K562 (cell line): ENCODE data around the gene ZC3H12C. TPM values are rescaled to one million over a fixed set of nuclear protein-coding genes. Genes with fewer than 3 reads are reported as not detected.

ENCODE experiments used
- DNMT1 ChIP-seq: fragments of 450-650 bp; IDR thresholded peaks from 2 replicates; pipeline ENCODE4 v1.6.1; 2016; ENCODE audit warnings: antibody characterized with exemption, mild to moderate bottlenecking
- JUND ChIP-seq, 2 experiments: IDR thresholded peaks; 2 replicates in 1 of 2; 3 replicates in 1 of 2; pipeline ENCODE4 v1.6.1; 2011; ENCODE audit warnings: borderline replicate concordance in 2 of 2, low read depth in 2 of 2, low read length in 2 of 2, improper control_type of control experiment in 1 of 2, missing biosample characterization in 1 of 2, missing genetic modification characterization in 1 of 2, missing genetic modification reagents in 1 of 2
- PHB ChIP-seq: fragments of 250-450 bp; sonication (Bioruptor Pico); IDR thresholded peaks from 2 replicates; pipeline ENCODE4 v1.5.0; 2021
- TARDBP ChIP-seq: fragments of 450-650 bp; IDR thresholded peaks from 2 replicates; pipeline ENCODE4 v1.6.1; 2016
- TBL1XR1 ChIP-seq, 2 experiments: IDR thresholded peaks; 2 replicates each; pipeline ENCODE4 v1.6.1; 2012; ENCODE audit warnings: improper control_type of control experiment in 2 of 2, low read length in 2 of 2, mild to moderate bottlenecking in 1 of 2
- TRIM24 ChIP-seq, 2 experiments: fragments of 450-650 bp; IDR thresholded peaks; 2 replicates each; pipeline ENCODE4 v1.6.1; 2016
- TRIM28 ChIP-seq: fragments of 450-650 bp; IDR thresholded peaks from 2 replicates; pipeline ENCODE4 v1.6.1; 2017
- ZNF311 ChIP-seq: fragments of 250-450 bp; sonication (Bioruptor Pico); IDR thresholded peaks from 2 replicates; pipeline ENCODE4 v1.4.0; 2020; ENCODE audit warnings: mild to moderate bottlenecking, moderate library complexity
- ZNF384 ChIP-seq: IDR thresholded peaks from 2 replicates; pipeline ENCODE4 v1.6.1; 2012; ENCODE audit warnings: low read depth, low read length, improper control_type of control experiment
- polyA plus RNA-seq, 8 experiments: library from polyadenylated mRNA; depleted of rRNA in 4 of 8; stranded (reverse) in 5 of 8; unstranded in 3 of 8; fragments of >200 nt; fragmentation: Nextera tagmentation in 2 of 8; fragmentation: Illumina TruSeq in 1 of 8; extraction: Ambion mirVana in 2 of 8; extraction: Trizol in 1 of 8; gene quantifications; 2 replicates each; pipeline versions ENCODE4 v1.2.1 to v1.2.3, GENCODE V29; 2011 to 2014; ENCODE audit warnings: inconsistent platforms in 1 of 8, missing spikeins in 1 of 8
- total RNA-seq, 7 experiments: library from RNA; depleted of rRNA in 6 of 7; stranded (reverse); fragments of >200 nt in 6 of 7; fragmentation: Illumina TruSeq in 2 of 7; extraction: Trizol in 2 of 7; gene quantifications; 2 replicates each; pipeline versions ENCODE4 v1.2.1 to v1.2.3, GENCODE V29; 2011 to 2021; ENCODE audit warnings: low replicate concordance in 1 of 7
- TF ChIP-seq, protein P1 (sequence below): fragments of 450-650 bp; IDR thresholded peaks from 2 replicates; pipeline ENCODE4 v1.6.1; 2016; ENCODE audit warnings: low read depth

ZC3H12C gene
- total and polyA plus RNA-seq, 9 of the 15 experiments (the other 6 are each of a cell fraction or from before 2014, with no cell fraction given): 0.56 to 5.9 (median 3.3) TPM

DNA sequence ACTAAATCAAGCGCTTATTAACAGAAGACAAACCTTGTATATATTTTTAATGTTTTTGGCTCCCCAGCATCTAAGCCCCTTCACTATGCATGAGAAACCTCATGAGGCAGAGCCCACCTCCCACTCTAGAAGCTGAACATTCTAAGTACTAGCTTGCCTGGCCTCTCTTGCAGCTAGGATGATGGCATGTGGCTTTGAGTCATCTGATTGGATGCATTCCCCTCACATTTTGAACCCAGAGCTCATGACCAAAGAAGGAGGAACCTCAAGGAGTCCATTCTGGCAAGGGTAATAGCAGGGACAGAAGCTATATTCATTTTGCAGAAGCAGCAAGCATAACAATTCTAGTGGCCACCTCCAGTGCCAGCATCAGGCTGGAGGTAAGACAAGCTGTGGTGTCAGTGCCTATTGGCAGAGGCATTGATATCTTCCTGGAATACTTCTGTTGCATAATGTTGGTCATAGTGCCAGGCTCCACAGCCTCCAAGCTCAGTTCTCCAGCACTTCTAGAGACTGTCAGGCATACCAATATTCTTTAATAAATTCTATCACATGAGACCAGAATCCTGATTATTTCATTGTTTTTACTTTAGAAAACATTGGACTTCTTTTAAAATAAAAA lies 14.2 kb upstream of the ZC3H12C start (continued):
- no peak for TF ChIP-seq TBL1XR1 (IDR thresholded peaks at IDR 0.05; ENCODE audit: low read length in 2 of 2)
- TF ChIP-seq, protein P1, sequence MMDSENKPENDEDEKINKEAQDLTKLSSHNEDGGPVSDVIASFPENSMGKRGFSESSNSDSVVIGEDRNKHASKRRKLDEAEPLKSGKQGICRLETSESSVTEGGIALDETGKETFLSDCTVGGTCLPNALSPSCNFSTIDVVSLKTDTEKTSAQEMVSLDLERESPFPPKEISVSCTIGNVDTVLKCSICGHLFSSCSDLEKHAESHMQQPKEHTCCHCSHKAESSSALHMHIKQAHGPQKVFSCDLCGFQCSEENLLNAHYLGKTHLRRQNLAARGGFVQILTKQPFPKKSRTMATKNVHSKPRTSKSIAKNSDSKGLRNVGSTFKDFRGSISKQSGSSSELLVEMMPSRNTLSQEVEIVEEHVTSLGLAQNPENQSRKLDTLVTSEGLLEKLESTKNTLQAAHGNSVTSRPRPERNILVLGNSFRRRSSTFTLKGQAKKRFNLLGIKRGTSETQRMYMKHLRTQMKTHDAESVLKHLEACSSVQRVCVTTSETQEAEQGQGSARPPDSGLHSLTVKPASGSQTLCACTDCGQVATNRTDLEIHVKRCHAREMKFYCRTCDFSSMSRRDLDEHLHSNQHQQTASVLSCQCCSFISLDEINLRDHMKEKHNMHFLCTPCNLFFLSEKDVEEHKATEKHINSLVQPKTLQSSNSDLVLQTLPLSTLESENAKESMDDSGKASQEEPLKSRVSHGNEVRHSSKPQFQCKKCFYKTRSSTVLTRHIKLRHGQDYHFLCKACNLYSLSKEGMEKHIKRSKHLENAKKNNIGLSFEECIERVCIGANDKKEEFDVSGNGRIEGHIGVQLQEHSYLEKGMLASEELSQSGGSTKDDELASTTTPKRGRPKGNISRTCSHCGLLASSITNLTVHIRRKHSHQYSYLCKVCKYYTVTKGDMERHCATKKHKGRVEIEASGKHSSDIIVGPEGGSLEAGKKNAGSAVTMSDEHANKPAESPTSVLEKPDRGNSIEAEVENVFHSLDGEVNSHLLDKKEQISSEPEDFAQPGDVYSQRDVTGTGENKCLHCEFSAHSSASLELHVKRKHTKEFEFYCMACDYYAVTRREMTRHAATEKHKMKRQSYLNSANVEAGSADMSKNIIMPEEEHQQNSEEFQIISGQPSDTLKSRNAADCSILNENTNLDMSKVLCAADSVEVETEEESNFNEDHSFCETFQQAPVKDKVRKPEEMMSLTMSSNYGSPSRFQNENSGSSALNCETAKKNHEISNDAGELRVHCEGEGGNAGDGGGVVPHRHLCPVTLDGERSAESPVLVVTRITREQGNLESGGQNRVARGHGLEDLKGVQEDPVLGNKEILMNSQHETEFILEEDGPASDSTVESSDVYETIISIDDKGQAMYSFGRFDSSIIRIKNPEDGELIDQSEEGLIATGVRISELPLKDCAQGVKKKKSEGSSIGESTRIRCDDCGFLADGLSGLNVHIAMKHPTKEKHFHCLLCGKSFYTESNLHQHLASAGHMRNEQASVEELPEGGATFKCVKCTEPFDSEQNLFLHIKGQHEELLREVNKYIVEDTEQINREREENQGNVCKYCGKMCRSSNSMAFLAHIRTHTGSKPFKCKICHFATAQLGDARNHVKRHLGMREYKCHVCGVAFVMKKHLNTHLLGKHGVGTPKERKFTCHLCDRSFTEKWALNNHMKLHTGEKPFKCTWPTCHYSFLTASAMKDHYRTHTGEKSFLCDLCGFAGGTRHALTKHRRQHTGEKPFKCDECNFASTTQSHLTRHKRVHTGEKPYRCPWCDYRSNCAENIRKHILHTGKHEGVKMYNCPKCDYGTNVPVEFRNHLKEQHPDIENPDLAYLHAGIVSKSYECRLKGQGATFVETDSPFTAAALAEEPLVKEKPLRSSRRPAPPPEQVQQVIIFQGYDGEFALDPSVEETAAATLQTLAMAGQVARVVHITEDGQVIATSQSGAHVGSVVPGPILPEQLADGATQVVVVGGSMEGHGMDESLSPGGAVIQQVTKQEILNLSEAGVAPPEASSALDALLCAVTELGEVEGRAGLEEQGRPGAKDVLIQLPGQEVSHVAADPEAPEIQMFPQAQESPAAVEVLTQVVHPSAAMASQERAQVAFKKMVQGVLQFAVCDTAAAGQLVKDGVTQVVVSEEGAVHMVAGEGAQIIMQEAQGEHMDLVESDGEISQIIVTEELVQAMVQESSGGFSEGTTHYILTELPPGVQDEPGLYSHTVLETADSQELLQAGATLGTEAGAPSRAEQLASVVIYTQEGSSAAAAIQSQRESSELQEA: no peak
- TF ChIP-seq DNMT1: no peak
- TF ChIP-seq PHB (CRISPR knock-in tag): no peak
- no peak for TF ChIP-seq TARDBP
- no peak for TF ChIP-seq JUND (IDR thresholded peaks at IDR 0.05; ENCODE audit: borderline replicate concordance, low read depth, low read length)
- TF ChIP-seq JUND (tag; IDR thresholded peaks at IDR 0.05; ENCODE audit: borderline replicate concordance, low read depth, low read length): no peak
- TF ChIP-seq TRIM24 (IDR thresholded peaks at IDR 0.05): peak; percentile 51 to 52; a peak in 2 of 4 replicates
- TF ChIP-seq ZNF311: no peak
- TF ChIP-seq ZNF384: no peak
- TF ChIP-seq TRIM28: peak; percentile 62; the same call in 1 of the 2 replicates
